ENCODE measurements around the gene ZYG11A.

DNA sequence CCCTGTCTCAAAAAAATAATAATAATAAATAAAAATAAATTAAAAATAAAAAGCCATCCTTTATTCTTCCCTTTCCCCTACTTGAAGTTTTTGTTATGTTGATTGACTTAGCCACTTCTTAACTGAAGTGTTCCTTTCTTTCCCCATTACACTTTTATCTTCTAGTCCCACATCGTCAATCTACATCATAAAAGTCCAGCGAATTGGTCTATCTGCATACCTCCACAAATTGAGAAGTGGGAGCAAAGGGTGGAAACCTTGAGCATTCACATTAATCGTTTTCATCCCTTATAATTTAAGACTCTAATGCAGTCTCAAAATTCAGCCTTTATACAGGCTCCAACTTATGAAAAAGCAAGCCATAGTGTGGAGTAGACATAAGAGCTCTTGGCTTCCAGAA lies 6.5 kb upstream of the ZYG11A start:
- TF ChIP-seq, protein P1, sequence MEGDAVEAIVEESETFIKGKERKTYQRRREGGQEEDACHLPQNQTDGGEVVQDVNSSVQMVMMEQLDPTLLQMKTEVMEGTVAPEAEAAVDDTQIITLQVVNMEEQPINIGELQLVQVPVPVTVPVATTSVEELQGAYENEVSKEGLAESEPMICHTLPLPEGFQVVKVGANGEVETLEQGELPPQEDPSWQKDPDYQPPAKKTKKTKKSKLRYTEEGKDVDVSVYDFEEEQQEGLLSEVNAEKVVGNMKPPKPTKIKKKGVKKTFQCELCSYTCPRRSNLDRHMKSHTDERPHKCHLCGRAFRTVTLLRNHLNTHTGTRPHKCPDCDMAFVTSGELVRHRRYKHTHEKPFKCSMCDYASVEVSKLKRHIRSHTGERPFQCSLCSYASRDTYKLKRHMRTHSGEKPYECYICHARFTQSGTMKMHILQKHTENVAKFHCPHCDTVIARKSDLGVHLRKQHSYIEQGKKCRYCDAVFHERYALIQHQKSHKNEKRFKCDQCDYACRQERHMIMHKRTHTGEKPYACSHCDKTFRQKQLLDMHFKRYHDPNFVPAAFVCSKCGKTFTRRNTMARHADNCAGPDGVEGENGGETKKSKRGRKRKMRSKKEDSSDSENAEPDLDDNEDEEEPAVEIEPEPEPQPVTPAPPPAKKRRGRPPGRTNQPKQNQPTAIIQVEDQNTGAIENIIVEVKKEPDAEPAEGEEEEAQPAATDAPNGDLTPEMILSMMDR (tag by site-specific recombination; IDR thresholded peaks at IDR 0.05), result no peak
- TF ChIP-seq, protein P2, sequence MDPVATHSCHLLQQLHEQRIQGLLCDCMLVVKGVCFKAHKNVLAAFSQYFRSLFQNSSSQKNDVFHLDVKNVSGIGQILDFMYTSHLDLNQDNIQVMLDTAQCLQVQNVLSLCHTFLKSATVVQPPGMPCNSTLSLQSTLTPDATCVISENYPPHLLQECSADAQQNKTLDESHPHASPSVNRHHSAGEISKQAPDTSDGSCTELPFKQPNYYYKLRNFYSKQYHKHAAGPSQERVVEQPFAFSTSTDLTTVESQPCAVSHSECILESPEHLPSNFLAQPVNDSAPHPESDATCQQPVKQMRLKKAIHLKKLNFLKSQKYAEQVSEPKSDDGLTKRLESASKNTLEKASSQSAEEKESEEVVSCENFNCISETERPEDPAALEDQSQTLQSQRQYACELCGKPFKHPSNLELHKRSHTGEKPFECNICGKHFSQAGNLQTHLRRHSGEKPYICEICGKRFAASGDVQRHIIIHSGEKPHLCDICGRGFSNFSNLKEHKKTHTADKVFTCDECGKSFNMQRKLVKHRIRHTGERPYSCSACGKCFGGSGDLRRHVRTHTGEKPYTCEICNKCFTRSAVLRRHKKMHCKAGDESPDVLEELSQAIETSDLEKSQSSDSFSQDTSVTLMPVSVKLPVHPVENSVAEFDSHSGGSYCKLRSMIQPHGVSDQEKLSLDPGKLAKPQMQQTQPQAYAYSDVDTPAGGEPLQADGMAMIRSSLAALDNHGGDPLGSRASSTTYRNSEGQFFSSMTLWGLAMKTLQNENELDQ (tag by site-specific recombination; IDR thresholded peaks at IDR 0.05; ENCODE audit: low read depth), result no peak
